Muscle of leg (tissue), 11 donors: Measurements from ENCODE around the gene TP53AIP1. TPM values are rescaled to one million over a fixed set of nuclear protein-coding genes. Genes with fewer than 3 reads are reported as not detected.
"Not testable (repeated sequence)": the region's sequence is repeated elsewhere in the genome, so short reads cannot be mapped to it uniquely, and the experiment has no call there.

Experiments
- DNase-seq: peaks from one replicate; pipeline ENCODE4 v3.0.0; 2013
- H3K27ac ChIP-seq: one replicate; pipeline ENCODE4 v1.5.1; 2013; ENCODE audit warnings: mild to moderate bottlenecking, low read length, control low read depth
- H3K27me3 ChIP-seq: one replicate; pipeline ENCODE4 v1.6.1; 2013; ENCODE audit warnings: low read length; ENCODE audit not compliant: control insufficient read depth, insufficient read depth
- H3K36me3 ChIP-seq: one replicate; pipeline ENCODE4 v1.6.1; 2013; ENCODE audit warnings: low read length; ENCODE audit not compliant: control insufficient read depth, insufficient read depth
- H3K4me1 ChIP-seq: one replicate; pipeline ENCODE4 v1.6.1; 2013; ENCODE audit warnings: low read length; ENCODE audit not compliant: control insufficient read depth, insufficient read depth
- H3K4me3 ChIP-seq: one replicate; pipeline ENCODE4 v1.5.1; 2013; ENCODE audit warnings: low read length, control low read depth
- H3K9me3 ChIP-seq: replicated peaks from 2 replicates; pipeline ENCODE4 v1.6.1; 2013; ENCODE audit warnings: low read depth, low read length; ENCODE audit not compliant: control insufficient read depth
- WGBS: methylation state at CpG from one replicate; pipeline ENCODE4 v1.1.5; 2013; ENCODE audit warnings: missing lambda C conversion rate; ENCODE audit not compliant: insufficient coverage; 5-methylcytosine and 5-hydroxymethylcytosine counted together
- polyA plus RNA-seq, 8 donors: library from polyadenylated mRNA; unstranded; fragments of 120-200 nt; gene quantifications; one replicate each; pipeline versions ENCODE4 v1.2.1 to v1.2.3, GENCODE V29; 2013; ENCODE audit warnings: inconsistent platforms in 1 of 8, low replicate concordance in 1 of 8; ENCODE audit not compliant: insufficient read length in 8 of 8, insufficient read depth in 1 of 8
- total RNA-seq: library from RNA; stranded (reverse); fragments of 120-200 nt; gene quantifications from one replicate; pipeline ENCODE4 v1.2.4, GENCODE V29; 2013

Gene TP53AIP1
- total and polyA plus RNA-seq, 9 donors, result 0.15 to 2.2 (median 0.24) TPM; not detected in 1

- peaks cover 4% of the 10 kb centered on the region for H3K27me3 ChIP-seq
- peaks cover 49% of the 10 kb centered on the region for H3K4me1 ChIP-seq
- H3K4me3 ChIP-seq, result no peak overlapping the region
- WGBS, result 62% methylated on average over 8 of the region's 11 CpGs
- H3K36me3 ChIP-seq, result no peaks in the 10 kb centered on the region
- H3K27ac ChIP-seq, result no peak overlapping the region
- H3K9me3 ChIP-seq, result no peaks in the 10 kb centered on the region
- no peak for DNase-seq
Observed at GRCh38 chr11:128927108-128927461, 15.6 kb downstream of the TP53AIP1 start.

- Histone ChIP-seq H3K4me3 (no peak overlapping the region), H3K27ac (no peak overlapping the region), H3K36me3 (no peaks in the 10 kb centered on the region), H3K4me1 (peaks cover 49% of the 10 kb centered on the region), H3K27me3 (peaks cover 4% of the 10 kb centered on the region), H3K9me3 (no peaks in the 10 kb centered on the region)
- 78% methylated on average over 14 of the region's 17 CpGs for WGBS
- DNase-seq, result no peak
Observed at GRCh38 chr11:128926437-128927107, 16.1 kb downstream of the TP53AIP1 start.

GRCh38 chr11:128926000-128926399 is 16.7 kb downstream of the TP53AIP1 start:
- 67% methylated on average over 1 of the region's 3 CpGs for WGBS
- Histone ChIP-seq H3K4me1 (peaks cover 43% of the 10 kb centered on the region), H3K9me3 (no peaks in the 10 kb centered on the region), H3K4me3 (no peak overlapping the region), H3K27ac (no peak overlapping the region), H3K36me3 (no peaks in the 10 kb centered on the region), H3K27me3 (peaks cover 4% of the 10 kb centered on the region)
- no peak for DNase-seq

DNA sequence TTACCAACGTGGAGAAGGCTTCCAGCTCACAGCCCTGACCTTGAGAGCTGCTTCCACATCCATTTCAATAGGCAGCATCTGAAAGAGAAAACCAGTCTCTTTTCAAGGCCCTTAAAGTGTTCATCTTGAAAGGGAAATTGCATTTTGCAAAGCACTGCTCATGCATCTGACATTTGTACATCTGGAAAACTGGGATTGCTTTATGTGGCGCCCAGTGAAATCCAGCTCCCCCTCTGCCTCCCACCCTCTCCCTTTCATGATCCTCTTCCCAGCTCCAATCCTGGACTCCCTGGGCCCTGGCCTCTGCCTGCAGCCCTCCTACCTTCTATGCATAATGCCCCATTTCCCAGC is 17.4 kb downstream of the TP53AIP1 start:
- no peak overlapping the region for H3K27ac ChIP-seq
- H3K27me3 ChIP-seq, result peaks cover 4% of the 10 kb centered on the region
- no peaks in the 10 kb centered on the region for H3K9me3 ChIP-seq
- H3K36me3 ChIP-seq, result no peaks in the 10 kb centered on the region
- H3K4me3 ChIP-seq, result no peak overlapping the region
- 31% methylated on average over 1 of the region's 2 CpGs for WGBS
- DNase-seq, result peak; percentile 44
- H3K4me1 ChIP-seq, result peaks cover 41% of the 10 kb centered on the region

- H3K27me3 ChIP-seq, result peaks cover 4% of the 10 kb centered on the region
- no peak for DNase-seq
- no peak overlapping the region for H3K4me3 ChIP-seq
- WGBS, result 42% methylated on average over 13 of the region's 16 CpGs
- no peaks in the 10 kb centered on the region for H3K9me3 ChIP-seq
- H3K27ac ChIP-seq, result no peak overlapping the region
- no peaks in the 10 kb centered on the region for H3K36me3 ChIP-seq
- H3K4me1 ChIP-seq, result peaks cover 35% of the 10 kb centered on the region
Observed at GRCh38 chr11:128924510-128925249, 18.0 kb downstream of the TP53AIP1 start.

DNA sequence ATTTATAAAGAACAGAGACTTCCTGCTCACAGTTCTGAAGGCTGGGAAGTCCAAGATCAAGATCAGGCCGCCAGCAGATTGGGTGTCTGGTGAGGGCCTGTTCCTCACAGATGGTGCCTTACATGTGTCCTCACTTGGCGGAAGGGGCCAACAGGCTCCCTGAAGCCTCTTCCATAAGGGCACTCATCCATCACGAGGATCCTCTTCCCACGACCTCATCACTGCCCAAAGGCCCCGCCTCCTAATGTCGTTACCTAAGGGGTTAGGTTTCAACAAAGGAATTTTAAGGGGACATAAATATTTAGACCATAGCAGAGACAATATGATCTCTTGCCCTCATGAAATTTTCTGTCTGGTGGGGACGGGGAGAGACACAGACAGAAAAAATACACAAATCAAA is 18.6 kb downstream of the TP53AIP1 start:
- H3K4me3 ChIP-seq, result no peak overlapping the region
- H3K36me3 ChIP-seq, result no peaks in the 10 kb centered on the region
- H3K27me3 ChIP-seq, result peaks cover 4% of the 10 kb centered on the region
- no peak for DNase-seq
- H3K9me3 ChIP-seq, result no peaks in the 10 kb centered on the region
- peaks cover 30% of the 10 kb centered on the region for H3K4me1 ChIP-seq
- WGBS, result no CpG with 5 or more reads among the region's 7 CpGs
- H3K27ac ChIP-seq, result no peak overlapping the region

- DNase-seq, result no peak
- 85% methylated on average over 2 of the region's 4 CpGs for WGBS
- Histone ChIP-seq H3K4me1 (peaks cover 25% of the 10 kb centered on the region), H3K9me3 (no peaks in the 10 kb centered on the region), H3K27me3 (peaks cover 2% of the 10 kb centered on the region), H3K36me3 (no peaks in the 10 kb centered on the region), H3K27ac (no peak overlapping the region), H3K4me3 (no peak overlapping the region)
Observed at GRCh38 chr11:128921793-128922192, 20.9 kb downstream of the TP53AIP1 start.

DNA sequence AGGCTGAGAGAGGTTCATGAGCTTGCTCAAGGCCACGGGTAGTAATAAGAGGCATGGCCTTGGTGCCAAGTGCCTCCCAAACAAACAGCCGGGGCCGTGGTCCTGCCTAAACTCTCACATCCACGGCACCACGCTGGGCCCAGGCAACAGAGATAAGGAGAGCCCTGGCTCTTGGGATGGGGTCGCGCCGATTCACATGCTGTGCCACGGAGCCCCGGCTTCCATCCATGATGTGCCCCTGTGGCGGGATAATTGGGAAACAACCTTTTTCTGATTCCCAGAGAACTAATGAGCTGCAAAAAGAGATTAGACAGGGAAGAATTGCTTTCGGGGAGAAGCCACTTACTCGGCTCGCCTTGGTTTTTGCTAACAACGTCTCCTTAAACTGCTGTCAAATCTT is 22.0 kb downstream of the TP53AIP1 start:
- Histone ChIP-seq H3K9me3 (no peaks in the 10 kb centered on the region), H3K27ac (no peak overlapping the region), H3K4me1 (peaks cover 26% of the 10 kb centered on the region), H3K4me3 (no peak overlapping the region), H3K36me3 (no peaks in the 10 kb centered on the region), H3K27me3 (no peaks in the 10 kb centered on the region)
- DNase-seq, result no peak
- WGBS, result 94% methylated on average over 14 of the region's 15 CpGs

DNA sequence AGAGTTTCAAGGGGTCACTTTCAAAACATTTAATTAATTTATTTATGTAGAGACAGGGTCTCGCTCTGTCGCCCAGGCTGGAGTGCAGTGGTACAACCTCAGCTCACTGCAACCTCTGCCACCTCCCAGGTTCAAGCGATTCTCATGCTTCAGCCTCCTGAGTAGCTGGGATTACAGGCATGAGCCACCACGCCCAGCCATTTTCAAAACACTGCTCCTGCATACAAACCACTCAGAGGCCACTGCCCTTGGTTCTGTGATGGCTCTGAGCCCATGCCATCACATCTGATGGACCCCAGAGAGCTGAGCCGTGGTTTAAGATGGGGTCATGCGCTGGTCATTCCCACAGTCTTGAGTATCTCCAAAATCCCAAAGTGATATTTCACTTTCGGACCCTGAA is 23.0 kb downstream of the TP53AIP1 start:
- WGBS, result 49% methylated on average over 2 of the region's 7 CpGs
- H3K9me3 ChIP-seq, H3K27me3 ChIP-seq, DNase-seq, H3K27ac ChIP-seq, H3K4me3 ChIP-seq, H3K36me3 ChIP-seq: not testable (repeated sequence)
- H3K4me1 ChIP-seq, result peaks cover 27% of the 10 kb centered on the region

GRCh38 chr11:128919216-128919615 is 23.5 kb downstream of the TP53AIP1 start:
- DNase-seq, result no peak
- Histone ChIP-seq H3K4me1 (peaks cover 27% of the 10 kb centered on the region), H3K36me3 (no peaks in the 10 kb centered on the region), H3K27ac (no peak overlapping the region), H3K4me3 (no peak overlapping the region), H3K9me3 (no peaks in the 10 kb centered on the region), H3K27me3 (no peaks in the 10 kb centered on the region)
- WGBS, result no CpG with 5 or more reads among the region's 5 CpGs
